Duodenal mucosa (tissue), 2 donors: ENCODE data around the gene GBE1.
"Not testable (repeated sequence)": the region's sequence is repeated elsewhere in the genome, so short reads cannot be mapped to it uniquely, and the experiment has no call there.

Source experiments
- H3K27ac ChIP-seq: one replicate; pipeline ENCODE4 v1.7.0; 2013; ENCODE audit warnings: low read depth, low read length
- H3K27me3 ChIP-seq, 2 donors: one replicate each; pipeline ENCODE4 v1.7.0; 2013; ENCODE audit warnings: low read length in 2 of 2, control low read depth in 1 of 2; ENCODE audit not compliant: insufficient read depth in 2 of 2, control insufficient read depth in 1 of 2
- H3K36me3 ChIP-seq, 2 donors: one replicate each; pipeline ENCODE4 v1.7.0; 2013; ENCODE audit warnings: low read length in 2 of 2, control low read depth in 1 of 2; ENCODE audit not compliant: insufficient read depth in 2 of 2, control insufficient read depth in 1 of 2
- H3K4me1 ChIP-seq, 2 donors: one replicate each; pipeline ENCODE4 v1.7.0; 2013; ENCODE audit warnings: low read length in 2 of 2, control low read depth in 1 of 2; ENCODE audit not compliant: insufficient read depth in 2 of 2, control insufficient read depth in 1 of 2
- H3K4me3 ChIP-seq, 2 donors: one replicate each; pipeline ENCODE4 v1.7.0; 2013; ENCODE audit warnings: low read length in 2 of 2, low read depth in 1 of 2
- H3K9ac ChIP-seq, 2 donors: one replicate each; pipeline ENCODE4 v1.7.0; 2013; ENCODE audit warnings: low read length in 2 of 2, low read depth in 1 of 2
- H3K9me3 ChIP-seq, 2 donors: one replicate each; pipeline ENCODE4 v1.7.0; 2013; ENCODE audit warnings: low read length in 2 of 2, control low read depth in 1 of 2; ENCODE audit not compliant: control insufficient read depth in 1 of 2

Gene GBE1

DNA sequence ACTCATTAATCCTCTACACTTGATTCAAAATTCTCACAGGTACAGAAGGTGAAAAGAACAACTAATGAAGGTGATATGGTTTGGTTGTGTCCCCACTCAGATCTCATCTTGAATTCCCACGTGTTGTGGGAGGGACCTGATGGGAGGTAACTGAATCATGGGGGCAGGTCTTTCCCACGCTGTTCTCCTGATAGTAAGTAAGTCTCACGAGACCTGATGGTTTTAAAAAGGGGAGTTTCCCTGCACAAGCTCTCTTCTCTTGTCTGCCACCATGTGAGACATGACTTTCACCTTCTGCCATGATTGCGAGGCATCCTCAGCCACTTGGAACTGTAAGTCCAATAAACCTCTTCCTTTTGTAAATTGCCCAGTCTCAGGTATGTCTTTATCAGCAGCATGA is 2.7 kb downstream of the GBE1 start:
- not testable (repeated sequence) for H3K9ac ChIP-seq, H3K27me3 ChIP-seq, H3K36me3 ChIP-seq, H3K27ac ChIP-seq, H3K4me3 ChIP-seq
- H3K4me1 ChIP-seq, result peaks cover 14 to 17% of the 10 kb centered on the region in 2 donors
- peaks cover 0 to 11% of the 10 kb centered on the region in 2 donors for H3K9me3 ChIP-seq

DNA sequence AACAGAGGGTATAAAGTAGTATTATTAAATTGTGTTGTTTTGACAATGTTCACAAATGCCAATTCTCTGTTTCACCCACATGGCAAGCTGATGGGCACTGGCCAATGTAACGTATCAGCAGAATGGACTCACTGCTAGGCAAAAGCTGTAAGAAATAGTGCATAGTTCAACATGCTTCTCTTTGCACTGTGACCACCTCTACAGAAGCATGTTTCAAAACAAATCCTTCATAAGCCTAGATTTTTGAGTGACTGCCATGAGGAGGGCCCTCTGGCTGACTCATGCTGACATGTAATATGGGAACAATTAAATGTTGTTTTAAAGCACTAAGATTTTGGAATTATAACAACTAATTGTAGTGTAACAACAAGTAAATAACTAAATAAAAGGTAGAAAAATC is 3.2 kb downstream of the GBE1 start:
- H3K36me3 ChIP-seq, result no peaks in the 10 kb centered on the region
- H3K27me3 ChIP-seq, result no peaks in the 10 kb centered on the region
- H3K4me1 ChIP-seq, result peaks cover 14 to 17% of the 10 kb centered on the region in 2 donors
- no peak overlapping the region for H3K9ac ChIP-seq
- no peak overlapping the region for H3K27ac ChIP-seq
- H3K4me3 ChIP-seq, result no peak overlapping the region
- H3K9me3 ChIP-seq, result peaks cover 0 to 11% of the 10 kb centered on the region in 2 donors

DNA sequence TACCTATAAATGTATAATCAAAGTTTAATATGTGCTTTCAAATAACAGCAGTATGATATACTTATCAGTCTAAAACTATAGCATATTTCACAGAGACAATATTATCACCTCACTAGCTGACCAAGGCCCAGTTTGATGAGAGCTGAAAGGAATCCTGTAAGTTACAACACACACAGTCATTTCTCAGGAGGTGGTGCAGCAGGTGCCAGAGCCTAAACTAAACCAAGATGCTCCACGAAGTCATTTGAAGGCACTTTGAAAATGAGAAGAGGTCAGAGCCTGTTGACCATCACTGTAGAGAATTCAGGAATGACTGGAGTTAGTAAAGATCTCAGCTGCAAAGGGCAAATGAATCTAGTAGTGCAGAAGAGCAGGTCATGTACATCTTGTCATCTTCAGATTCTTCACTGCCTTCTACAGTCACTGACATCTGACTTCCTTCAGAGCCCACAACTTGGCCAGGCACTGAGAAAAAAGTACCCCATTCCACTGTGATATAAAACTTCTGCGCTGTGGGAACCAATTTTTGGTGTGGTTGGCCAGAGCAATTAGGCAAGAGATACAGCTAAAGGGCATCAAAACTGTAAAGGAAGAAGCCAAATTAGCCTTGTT is 7.9 kb downstream of the GBE1 start:
- Histone ChIP-seq H3K9ac (no peak overlapping the region), H3K4me1 (no peaks in the 10 kb centered on the region), H3K9me3 (peaks cover 0 to 11% of the 10 kb centered on the region in 2 donors), H3K36me3 (no peaks in the 10 kb centered on the region), H3K27ac (no peak overlapping the region), H3K27me3 (no peaks in the 10 kb centered on the region), H3K4me3 (no peak overlapping the region)

DNA sequence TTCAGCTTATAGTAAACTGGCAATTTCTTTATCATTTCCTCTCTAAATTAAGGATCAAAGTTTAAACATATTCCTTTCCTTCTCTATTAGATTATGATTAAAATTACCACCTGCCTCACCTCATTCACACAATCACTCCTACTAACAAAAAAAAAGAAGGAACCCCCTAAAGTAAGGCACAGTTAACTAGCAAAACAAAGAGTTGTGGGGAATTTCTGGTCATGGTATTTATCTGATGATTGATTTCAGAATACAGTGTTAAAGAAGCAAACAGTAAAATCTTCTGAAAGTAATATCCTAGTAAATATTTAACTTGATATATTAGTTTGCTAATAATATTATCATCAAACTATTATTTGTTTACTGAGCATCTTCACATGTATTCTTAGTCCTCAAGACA is 8.8 kb downstream of the GBE1 start:
- Histone ChIP-seq H3K9ac (no peak overlapping the region), H3K4me3 (no peak overlapping the region), H3K36me3 (no peaks in the 10 kb centered on the region), H3K9me3 (peaks cover 0 to 11% of the 10 kb centered on the region in 2 donors), H3K27me3 (no peaks in the 10 kb centered on the region), H3K27ac (no peak overlapping the region), H3K4me1 (no peaks in the 10 kb centered on the region)

DNA sequence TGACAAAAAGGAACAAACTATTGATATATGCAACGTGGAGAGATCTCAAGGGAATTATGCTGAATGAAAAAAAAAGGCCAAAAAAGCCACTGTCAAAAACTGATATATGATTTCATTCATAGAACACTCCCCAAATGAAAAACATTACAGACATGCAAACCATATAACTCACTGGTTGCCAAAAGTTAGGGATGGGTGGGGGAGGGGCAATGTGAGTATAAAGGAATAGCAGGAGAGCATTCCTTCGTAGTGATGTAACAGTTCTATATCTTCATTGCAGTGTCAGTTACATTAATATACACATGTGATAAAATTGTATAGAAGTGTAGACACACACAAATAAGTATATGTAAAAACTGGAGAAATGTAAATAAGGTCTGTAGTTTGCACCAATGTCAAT is 12.2 kb downstream of the GBE1 start:
- no peaks in the 10 kb centered on the region for H3K27me3 ChIP-seq
- H3K9me3 ChIP-seq, result no peaks in the 10 kb centered on the region
- H3K27ac ChIP-seq, result no peak overlapping the region
- no peaks in the 10 kb centered on the region for H3K4me1 ChIP-seq
- no peaks in the 10 kb centered on the region for H3K36me3 ChIP-seq
- H3K9ac ChIP-seq, result no peak overlapping the region
- H3K4me3 ChIP-seq, result no peak overlapping the region

DNA sequence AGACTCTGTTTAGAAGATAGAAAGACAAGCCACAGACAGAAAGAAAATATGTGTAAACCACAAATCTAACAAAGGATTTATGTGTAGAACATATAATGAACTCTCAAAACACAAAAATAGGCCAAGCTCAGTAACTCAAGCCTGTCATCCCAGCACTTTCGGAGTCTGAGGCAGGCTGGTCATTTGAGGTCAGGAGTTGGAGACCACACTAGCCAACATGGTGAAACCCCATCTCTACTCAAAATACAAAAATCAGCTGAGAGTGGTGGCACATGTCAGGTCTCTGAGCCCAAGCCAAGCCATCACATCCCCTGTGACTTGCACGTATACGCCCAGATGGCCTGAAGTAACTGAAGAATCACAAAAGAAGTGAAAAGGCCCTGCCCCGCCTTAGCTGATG is 14.2 kb downstream of the GBE1 start:
- not testable (repeated sequence) for H3K27me3 ChIP-seq, H3K4me3 ChIP-seq, H3K36me3 ChIP-seq, H3K4me1 ChIP-seq, H3K9me3 ChIP-seq, H3K9ac ChIP-seq, H3K27ac ChIP-seq

DNA sequence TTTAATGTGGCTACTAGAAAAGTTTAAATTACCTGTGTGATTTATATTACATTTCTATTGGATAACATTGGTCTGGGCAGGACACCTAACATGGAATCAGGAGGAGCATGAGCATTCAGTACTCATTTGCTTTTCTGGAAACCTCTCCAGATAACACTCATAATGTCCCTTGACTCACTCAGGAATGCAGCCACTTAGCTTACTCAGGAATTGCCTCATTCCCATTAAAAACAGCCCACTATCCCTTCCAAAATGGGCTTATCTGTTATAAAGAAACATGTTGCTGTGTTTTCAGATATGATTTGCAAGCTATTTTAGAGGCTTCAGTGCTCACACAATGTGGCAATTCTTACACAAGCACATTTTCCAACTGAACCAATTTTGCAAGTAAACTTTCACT is 17.1 kb downstream of the GBE1 start:
- Histone ChIP-seq H3K4me3 (no peak overlapping the region), H3K27me3 (no peaks in the 10 kb centered on the region), H3K9ac (no peak overlapping the region), H3K9me3 (no peaks in the 10 kb centered on the region), H3K27ac (peak overlapping the region; percentile 59), H3K4me1 (no peaks in the 10 kb centered on the region), H3K36me3 (no peaks in the 10 kb centered on the region)

DNA sequence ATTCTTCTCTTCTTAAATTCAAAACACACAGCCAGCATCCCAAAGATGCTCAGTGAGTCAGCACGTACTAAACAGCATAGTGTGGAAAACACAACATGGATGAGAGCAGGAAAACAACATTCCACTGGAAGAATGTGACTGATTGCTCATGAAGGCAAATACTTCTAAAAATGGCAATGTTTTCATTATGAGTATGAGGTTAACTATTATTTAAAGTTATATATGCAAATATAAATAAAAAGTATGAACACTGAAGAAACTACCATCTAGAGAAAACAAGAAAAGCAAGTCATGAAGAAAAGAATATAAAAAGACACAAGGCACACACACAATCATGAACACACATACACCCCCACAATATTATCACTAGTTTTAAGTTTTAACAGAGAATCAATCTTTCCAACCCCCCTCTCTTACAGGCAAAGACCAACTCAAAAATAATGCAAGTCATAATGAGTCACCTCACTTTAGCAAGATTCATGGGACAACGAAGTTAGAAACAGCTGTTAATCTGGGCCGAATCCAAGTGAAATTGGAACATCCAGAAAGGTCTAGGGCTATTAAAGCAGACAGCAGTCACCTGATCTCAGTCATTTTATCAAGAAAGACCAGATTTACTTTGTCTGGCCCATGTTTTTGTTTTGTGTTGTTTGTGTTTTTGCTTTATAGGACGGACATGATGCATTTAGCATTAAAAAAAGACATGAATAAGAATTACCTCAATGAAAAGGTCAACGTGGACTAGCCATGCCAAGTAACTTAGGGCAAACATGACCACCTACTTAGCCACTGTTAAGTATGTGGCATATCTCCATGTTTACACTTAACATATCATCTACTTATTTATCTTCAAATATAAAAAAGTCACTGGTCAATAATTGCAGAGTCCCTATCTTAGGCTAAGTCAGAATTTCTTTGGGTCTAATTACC is 18.1 kb downstream of the GBE1 start:
- Histone ChIP-seq H3K27ac (peak overlapping the region; percentile 59), H3K27me3 (no peaks in the 10 kb centered on the region), H3K4me3 (no peak overlapping the region), H3K36me3 (no peaks in the 10 kb centered on the region), H3K4me1 (no peaks in the 10 kb centered on the region), H3K9me3 (no peaks in the 10 kb centered on the region), H3K9ac (no peak overlapping the region)

DNA sequence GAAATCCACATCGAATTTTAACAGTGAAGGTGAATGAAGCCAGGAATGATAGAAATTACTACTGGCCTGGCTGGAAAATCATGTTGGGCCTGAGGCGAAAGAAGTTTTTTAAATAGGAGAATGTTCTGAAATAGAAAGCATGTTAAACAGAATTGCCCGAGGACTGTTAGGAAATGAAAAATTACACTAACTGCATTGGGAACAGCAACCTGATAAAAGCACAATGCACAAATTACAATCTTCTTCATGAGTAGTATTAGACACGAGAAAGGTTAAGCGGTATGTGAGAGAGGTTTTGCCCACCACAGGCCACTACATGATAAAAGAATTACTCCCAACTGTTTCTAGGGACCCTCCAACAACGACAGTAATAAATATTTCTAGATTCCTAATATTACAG is 18.9 kb downstream of the GBE1 start:
- Histone ChIP-seq H3K9me3 (no peaks in the 10 kb centered on the region), H3K27ac (no peak overlapping the region), H3K36me3 (no peaks in the 10 kb centered on the region), H3K27me3 (no peaks in the 10 kb centered on the region), H3K9ac (no peak overlapping the region), H3K4me3 (no peak overlapping the region), H3K4me1 (no peaks in the 10 kb centered on the region)

DNA sequence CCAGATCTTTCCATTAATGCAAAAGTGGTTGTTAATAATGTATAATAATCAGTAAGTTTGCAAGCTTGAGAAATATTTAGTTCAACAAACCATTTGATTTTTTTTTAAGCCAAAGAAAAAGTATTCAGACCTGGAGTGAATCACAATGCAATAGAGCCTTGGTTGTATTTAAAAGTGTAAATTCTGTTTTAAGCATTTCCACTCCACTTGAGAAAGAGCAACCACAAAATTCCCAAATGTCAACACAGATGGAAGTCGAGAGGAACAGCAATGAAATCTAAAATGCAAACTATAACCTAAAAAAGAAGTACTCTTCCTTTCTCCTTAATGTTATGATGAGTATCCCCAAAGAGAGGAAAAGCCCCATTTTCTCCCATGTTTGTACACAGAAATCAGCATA is 20.2 kb downstream of the GBE1 start:
- Histone ChIP-seq H3K4me3 (no peak overlapping the region), H3K27ac (no peak overlapping the region), H3K9ac (no peak overlapping the region), H3K9me3 (no peaks in the 10 kb centered on the region), H3K27me3 (no peaks in the 10 kb centered on the region), H3K4me1 (no peaks in the 10 kb centered on the region), H3K36me3 (no peaks in the 10 kb centered on the region)
